Activated naive CD4-positive, alpha-beta T cell treated with anti-CD3 and anti-CD28 coated beads, Interleukin-2, amount 50 U/mL, for 72 hours (primary cell): ENCODE data around the gene RNF41. TPM values are rescaled to one million over a fixed set of nuclear protein-coding genes. Genes with fewer than 3 reads are reported as not detected.
"Not testable (repeated sequence)": the region's sequence is repeated elsewhere in the genome, so short reads cannot be mapped to it uniquely, and the experiment has no call there.

Experiments used
- ATAC-seq, 2 donors: fragments of 150-1000 bp; cut with Tn5 transposase; 2 replicates each; pipeline ENCODE4 v1.10.0; 2021; ENCODE audit warnings: mild to moderate bottlenecking in 2 of 2, moderate library complexity in 2 of 2
- DNase-seq, 2 donors: peaks; one replicate each; pipeline ENCODE4 v3.0.0; 2021 to 2022; ENCODE audit warnings: low spot score in 2 of 2
- H3K27ac Mint-ChIP-seq, 2 donors: one replicate each; pipeline ENCODE4 v1.8.0; 2022; ENCODE audit warnings: mild to moderate bottlenecking in 2 of 2, mixed read lengths in 2 of 2
- H3K36me3 Mint-ChIP-seq, 2 donors: one replicate each; pipeline ENCODE4 v1.8.0; 2022; ENCODE audit warnings: mixed read lengths in 2 of 2
- H3K9me3 Mint-ChIP-seq, 2 donors: one replicate each; pipeline ENCODE4 v1.8.0; 2022; ENCODE audit warnings: mixed read lengths in 2 of 2
- total RNA-seq, 2 donors: library from RNA; stranded (reverse); gene quantifications; one replicate each; pipeline ENCODE4 v1.2.3, GENCODE V29; 2022

The RNF41 gene
- total RNA-seq, 2 donors from 2014 or later, result 33.4 to 39.0 TPM

- ATAC-seq, result no peak
- peak overlapping the region in 1 of 2 donors; percentile 3 for H3K27ac Mint-ChIP-seq
- peaks cover 0 to 5% of the 10 kb centered on the region in 2 donors for H3K9me3 Mint-ChIP-seq
- DNase-seq, result no peak
- H3K36me3 Mint-ChIP-seq, result no peaks in the 10 kb centered on the region
These were observed 23.6 kb downstream of the RNF41 start for GRCh38 chr12:56197921-56198635.

GRCh38 chr12:56196818-56197550 is 24.7 kb downstream of the RNF41 start:
- H3K36me3 Mint-ChIP-seq, result not testable (repeated sequence)

GRCh38 chr12:56193025-56193578 is 28.6 kb downstream of the RNF41 start:
- H3K9me3 Mint-ChIP-seq, result peaks cover 0 to 6% of the 10 kb centered on the region in 2 donors
- peak in 1 of 2 donors; percentile 19 for ATAC-seq

More at GRCh38 chr12:56196818-56197550, 24.7 kb downstream of the RNF41 start:
- not testable (repeated sequence) for H3K9me3 Mint-ChIP-seq, ATAC-seq, DNase-seq, H3K27ac Mint-ChIP-seq

GRCh38 chr12:56192582-56192981 is 29.1 kb downstream of the RNF41 start:
- ATAC-seq, result no peak
- Mint-ChIP-seq H3K9me3 (peaks cover 0 to 6% of the 10 kb centered on the region in 2 donors), H3K36me3 (peaks cover 12 to 17% of the 10 kb centered on the region in 2 donors), H3K27ac (peak overlapping the region in 1 of 2 donors; percentile 86)
- DNase-seq, result no peak

More at GRCh38 chr12:56193025-56193578, 28.6 kb downstream of the RNF41 start:
- DNase-seq, result peak in 1 of 2 donors; percentile 79
- Mint-ChIP-seq H3K27ac (peak overlapping the region; percentile 86 to 90), H3K36me3 (peaks cover 7 to 12% of the 10 kb centered on the region in 2 donors)

- H3K9me3 Mint-ChIP-seq, result peaks cover 0 to 6% of the 10 kb centered on the region in 2 donors
- no peak for ATAC-seq
These were observed 31.0 kb downstream of the RNF41 start for GRCh38 chr12:56190695-56191155.

GRCh38 chr12:56189918-56190694 is 31.6 kb downstream of the RNF41 start:
- peak overlapping the region; percentile 96 to 100 for H3K27ac Mint-ChIP-seq
- ATAC-seq (peak; percentile 60 to 64), DNase-seq (peak; percentile 88 to 92)
- H3K9me3 Mint-ChIP-seq, result peaks cover 0 to 6% of the 10 kb centered on the region in 2 donors
- H3K36me3 Mint-ChIP-seq, result peaks cover 19 to 24% of the 10 kb centered on the region in 2 donors

More at GRCh38 chr12:56190695-56191155, 31.0 kb downstream of the RNF41 start:
- Mint-ChIP-seq H3K36me3 (peaks cover 19 to 21% of the 10 kb centered on the region in 2 donors), H3K27ac (peak overlapping the region; percentile 96 to 100)
- DNase-seq, result no peak

- Mint-ChIP-seq H3K9me3 (peaks cover 0 to 6% of the 10 kb centered on the region in 2 donors), H3K36me3 (peaks cover 24 to 25% of the 10 kb centered on the region in 2 donors), H3K27ac (peak within 1 kb of the TSS; percentile 96 to 100)
- ATAC-seq (peak; percentile 85 to 88), DNase-seq (peak; percentile 89 to 92)
These were observed 32.4 kb downstream of the RNF41 start, which contains the start of gene SMARCC2 for GRCh38 chr12:56189099-56189917. Gene SMARCC2 (minus strand): TSS chr12:56189483. CDS start chr12:56189461, 22 bp downstream.

GRCh38 chr12:56188778-56189098 is 33.0 kb downstream of the RNF41 start:
- Mint-ChIP-seq H3K36me3 (peaks cover 24 to 25% of the 10 kb centered on the region in 2 donors), H3K9me3 (peaks cover 0 to 6% of the 10 kb centered on the region in 2 donors), H3K27ac (peak overlapping the region; percentile 64 to 95)
- DNase-seq, result peak; percentile 21 to 67
- no peak for ATAC-seq

GRCh38 chr12:56188131-56188777 is 33.5 kb downstream of the RNF41 start:
- H3K27ac Mint-ChIP-seq, result peak overlapping the region; percentile 64 to 95
- no peak for DNase-seq
- no peak for ATAC-seq
- peaks cover 24 to 25% of the 10 kb centered on the region in 2 donors for H3K36me3 Mint-ChIP-seq
- peaks cover 0 to 3% of the 10 kb centered on the region in 2 donors for H3K9me3 Mint-ChIP-seq

- H3K36me3 Mint-ChIP-seq, result peaks cover 24 to 25% of the 10 kb centered on the region in 2 donors
- no peaks in the 10 kb centered on the region for H3K9me3 Mint-ChIP-seq
- DNase-seq (no peak), ATAC-seq (no peak)
- peak overlapping the region in 1 of 2 donors; percentile 64 for H3K27ac Mint-ChIP-seq
These were observed 34.8 kb downstream of the RNF41 start for GRCh38 chr12:56186957-56187356.

- Mint-ChIP-seq H3K9me3 (no peaks in the 10 kb centered on the region), H3K27ac (peak overlapping the region; percentile 40 to 70), H3K36me3 (peaks cover 11 to 16% of the 10 kb centered on the region in 2 donors)
- ATAC-seq (no peak), DNase-seq (no peak)
These were observed 43.4 kb downstream of the RNF41 start for GRCh38 chr12:56178347-56178746.

- Mint-ChIP-seq H3K36me3 (peaks cover 4 to 12% of the 10 kb centered on the region in 2 donors), H3K27ac (no peak overlapping the region), H3K9me3 (no peaks in the 10 kb centered on the region)
- DNase-seq (no peak), ATAC-seq (no peak)
These were observed 48.9 kb downstream of the RNF41 start for GRCh38 chr12:56172839-56173238.

- no peaks in the 10 kb centered on the region for H3K9me3 Mint-ChIP-seq
- DNase-seq (no peak), ATAC-seq (no peak)
- peak overlapping the region; percentile 59 to 77 for H3K27ac Mint-ChIP-seq
- peaks cover 0 to 13% of the 10 kb centered on the region in 2 donors for H3K36me3 Mint-ChIP-seq
These were observed 52.4 kb downstream of the RNF41 start for GRCh38 chr12:56169229-56169759.

- peaks cover 13 to 22% of the 10 kb centered on the region in 2 donors for H3K36me3 Mint-ChIP-seq
- DNase-seq (no peak), ATAC-seq (no peak)
- H3K27ac Mint-ChIP-seq, result peak overlapping the region; percentile 70 to 88
- H3K9me3 Mint-ChIP-seq, result no peaks in the 10 kb centered on the region
These were observed 56.4 kb downstream of the RNF41 start for GRCh38 chr12:56165369-56165768.

GRCh38 chr12:56164345-56164729 is 57.4 kb downstream of the RNF41 start:
- DNase-seq, result no peak
- Mint-ChIP-seq H3K36me3 (peaks cover 23 to 32% of the 10 kb centered on the region in 2 donors), H3K27ac (peak overlapping the region; percentile 68 to 87), H3K9me3 (no peaks in the 10 kb centered on the region)
- no peak for ATAC-seq
